ENCODE results near the gene GABBR1. TPM values are rescaled to one million over a fixed set of nuclear protein-coding genes. Genes with fewer than 3 reads are reported as not detected.
A peak's percentile ranks its signal among the peaks of the same experiment; 100 is the strongest.

The GABBR1 gene
- total RNA-seq, 1 donor from 2014 or later: 138 TPM

DNA sequence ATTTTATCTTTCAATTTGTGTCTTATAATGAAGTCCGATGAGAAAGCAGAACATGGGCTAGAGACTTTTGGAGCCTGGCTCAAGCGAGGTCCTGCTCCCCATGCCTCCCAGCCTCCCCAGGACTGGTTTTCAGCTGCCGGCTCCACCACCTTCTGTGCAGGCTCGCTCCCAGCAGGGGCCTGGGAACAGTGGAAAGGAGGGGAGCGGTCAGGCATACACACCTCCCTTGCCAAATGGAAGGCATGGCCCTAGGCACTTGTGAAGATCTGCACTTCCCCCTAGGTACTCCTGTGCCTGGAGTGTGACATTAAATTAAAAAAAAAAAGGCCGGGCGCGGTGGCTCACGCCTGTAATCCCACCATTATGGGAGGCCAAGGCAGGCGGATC is 19.2 kb upstream of the GABBR1 start:
- TF ChIP-seq, protein P1, sequence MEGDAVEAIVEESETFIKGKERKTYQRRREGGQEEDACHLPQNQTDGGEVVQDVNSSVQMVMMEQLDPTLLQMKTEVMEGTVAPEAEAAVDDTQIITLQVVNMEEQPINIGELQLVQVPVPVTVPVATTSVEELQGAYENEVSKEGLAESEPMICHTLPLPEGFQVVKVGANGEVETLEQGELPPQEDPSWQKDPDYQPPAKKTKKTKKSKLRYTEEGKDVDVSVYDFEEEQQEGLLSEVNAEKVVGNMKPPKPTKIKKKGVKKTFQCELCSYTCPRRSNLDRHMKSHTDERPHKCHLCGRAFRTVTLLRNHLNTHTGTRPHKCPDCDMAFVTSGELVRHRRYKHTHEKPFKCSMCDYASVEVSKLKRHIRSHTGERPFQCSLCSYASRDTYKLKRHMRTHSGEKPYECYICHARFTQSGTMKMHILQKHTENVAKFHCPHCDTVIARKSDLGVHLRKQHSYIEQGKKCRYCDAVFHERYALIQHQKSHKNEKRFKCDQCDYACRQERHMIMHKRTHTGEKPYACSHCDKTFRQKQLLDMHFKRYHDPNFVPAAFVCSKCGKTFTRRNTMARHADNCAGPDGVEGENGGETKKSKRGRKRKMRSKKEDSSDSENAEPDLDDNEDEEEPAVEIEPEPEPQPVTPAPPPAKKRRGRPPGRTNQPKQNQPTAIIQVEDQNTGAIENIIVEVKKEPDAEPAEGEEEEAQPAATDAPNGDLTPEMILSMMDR (IDR thresholded peaks at IDR 0.05; ENCODE audit: unreplicated experiment): no peak
- Mint-ChIP-seq H3K9me3 (no peaks in the 10 kb centered on the region), H3K27me3 (ENCODE audit: low read depth) (peaks cover 1% of the 10 kb centered on the region), H3K36me3 (no peaks in the 10 kb centered on the region), H3K4me1 (peaks cover 12% of the 10 kb centered on the region), H3K27ac (no peak overlapping the region), H3K4me3 (no peak overlapping the region)
- no peak for DNase-seq (ENCODE audit: low spot score in 2 of 2, unreplicated experiment in 2 of 2)

DNA sequence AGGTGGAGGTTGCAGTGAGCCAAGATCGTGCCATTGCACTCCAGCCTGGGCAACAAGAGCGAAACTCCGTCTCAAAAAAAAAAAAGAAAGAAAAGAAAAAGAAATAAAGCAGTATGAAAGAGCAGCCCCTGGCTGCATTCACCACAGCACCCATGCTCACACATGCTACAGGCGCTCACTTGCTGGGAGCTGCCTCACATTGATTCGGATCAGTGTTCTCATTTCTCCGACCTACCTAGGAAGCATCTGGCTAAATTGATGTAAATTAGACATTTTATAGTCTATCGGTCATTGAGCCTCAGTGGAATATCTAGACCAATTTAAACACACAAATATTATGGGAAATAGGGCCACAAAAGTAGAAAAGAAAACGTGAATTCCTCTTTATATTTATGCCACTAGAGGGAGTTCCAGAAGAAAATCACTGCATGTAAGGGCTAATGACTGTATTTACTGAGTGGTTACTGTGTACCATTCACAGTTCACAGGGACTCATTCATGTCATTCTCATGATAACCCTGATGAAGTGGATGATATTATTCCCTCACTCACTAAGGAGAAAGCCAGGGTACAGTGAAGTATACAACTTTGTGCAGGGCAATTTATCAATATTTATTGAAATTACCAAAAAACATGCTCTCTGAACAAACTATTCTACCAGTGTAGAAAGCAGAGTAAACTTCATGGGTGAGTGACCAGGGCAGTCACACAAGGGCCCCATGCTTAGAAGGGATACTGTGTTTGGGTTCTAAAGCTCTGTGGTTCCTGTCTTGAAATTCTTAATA is 18.6 kb upstream of the GABBR1 start:
- peaks cover 7% of the 10 kb centered on the region for H3K4me1 Mint-ChIP-seq
- no peak for DNase-seq (ENCODE audit: low spot score in 2 of 2, unreplicated experiment in 2 of 2)

DNA sequence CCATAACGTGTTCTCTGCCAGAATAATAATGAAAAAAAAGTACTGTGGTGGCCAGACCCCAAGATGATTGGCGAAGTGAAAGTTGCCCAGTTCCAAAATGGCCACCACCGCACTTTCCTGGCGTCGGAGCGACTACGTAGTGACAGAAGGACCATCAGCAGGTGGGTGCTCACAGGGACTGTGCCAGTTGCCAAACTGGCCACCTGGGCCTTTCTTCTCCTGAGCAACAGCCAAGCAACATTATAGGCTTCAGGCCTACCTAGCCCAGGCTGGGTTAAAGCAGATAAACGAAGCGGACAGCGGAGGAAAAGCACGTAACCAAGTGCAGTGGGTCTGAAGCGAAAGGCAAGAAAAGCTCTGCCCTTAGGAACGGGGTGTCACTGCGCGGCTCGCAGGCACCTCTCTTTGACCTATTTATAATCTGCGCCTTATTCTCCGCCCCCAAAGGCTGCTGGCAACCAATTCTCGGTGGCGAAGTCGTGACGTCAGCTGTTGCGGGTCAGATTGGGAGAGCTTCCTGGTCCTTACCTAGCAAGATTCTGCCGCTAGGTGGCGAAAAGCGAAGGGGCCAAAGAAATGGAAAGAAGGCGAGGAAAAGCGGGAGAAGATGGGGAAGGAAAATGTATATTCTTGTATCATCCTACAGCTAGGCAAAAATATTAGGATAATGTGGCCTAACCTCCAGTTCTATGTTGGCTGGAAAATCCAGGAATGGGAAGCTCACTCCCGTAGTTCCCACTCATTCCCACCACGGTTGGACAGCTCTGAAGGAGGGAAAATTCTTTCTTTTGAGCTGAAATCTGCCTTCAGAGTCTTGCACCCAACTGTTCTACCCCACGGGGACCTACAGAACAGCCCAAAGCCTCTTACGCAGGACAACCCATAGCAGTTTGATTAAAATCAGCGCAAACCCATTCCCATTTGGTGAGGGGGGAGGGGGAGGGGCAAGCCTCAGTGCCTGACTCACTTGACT is 17.0 kb upstream of the GABBR1 start:
- Mint-ChIP-seq H3K4me1 (peaks cover 1% of the 10 kb centered on the region), H3K27ac (peak overlapping the region; percentile 93), H3K27me3 (ENCODE audit: low read depth) (no peaks in the 10 kb centered on the region), H3K4me3 (peak overlapping the region; percentile 82), H3K9me3 (no peaks in the 10 kb centered on the region), H3K36me3 (no peaks in the 10 kb centered on the region)
- TF ChIP-seq, protein P1 (IDR thresholded peaks at IDR 0.05; ENCODE audit: unreplicated experiment): peak; percentile 92
- peak; percentile 95 to 99 for DNase-seq (ENCODE audit: low spot score in 2 of 2, unreplicated experiment in 2 of 2)

More for the DNA sequence above, 18.6 kb upstream of the GABBR1 start:
- TF ChIP-seq, protein P1 (IDR thresholded peaks at IDR 0.05; ENCODE audit: unreplicated experiment): peak; percentile 73
- Mint-ChIP-seq H3K36me3 (no peaks in the 10 kb centered on the region), H3K27ac (no peak overlapping the region), H3K27me3 (ENCODE audit: low read depth) (peaks cover 1% of the 10 kb centered on the region), H3K9me3 (no peaks in the 10 kb centered on the region), H3K4me3 (no peak overlapping the region)

DNA sequence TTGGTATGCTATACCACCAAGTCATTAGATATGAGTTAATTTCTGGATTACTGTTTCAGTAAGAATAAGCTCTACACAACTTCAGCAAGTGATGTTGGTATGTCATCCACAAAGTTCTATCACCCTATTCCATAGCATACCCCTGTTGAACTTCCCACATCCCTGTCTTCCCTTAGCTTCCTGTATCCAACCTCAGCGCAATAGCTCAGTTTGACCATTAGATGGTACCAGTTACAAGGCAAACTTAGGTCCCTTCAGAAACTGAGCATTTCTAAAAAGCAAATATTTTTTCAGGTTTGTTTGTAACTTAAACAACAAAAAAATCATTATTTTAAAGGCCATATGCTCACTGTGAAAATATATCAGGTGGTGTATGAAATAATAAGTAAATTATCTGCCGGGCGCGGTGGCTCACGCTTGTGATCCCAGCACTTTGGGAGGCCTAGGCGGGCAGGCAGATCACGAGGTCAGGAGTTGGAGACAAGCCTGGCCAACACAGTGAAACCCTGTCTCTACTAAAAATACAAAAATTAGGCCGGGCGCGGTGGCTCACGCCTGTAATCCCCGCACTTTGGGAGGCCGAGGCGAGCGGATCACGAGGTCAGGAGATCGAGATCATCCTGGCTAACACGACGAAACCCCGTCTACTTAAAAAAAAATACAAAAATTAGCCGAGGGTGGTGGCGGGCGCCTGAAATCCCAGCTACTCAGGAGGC is 15.1 kb upstream of the GABBR1 start:
- Mint-ChIP-seq H3K27ac (no peak overlapping the region), H3K36me3 (no peaks in the 10 kb centered on the region), H3K9me3 (no peaks in the 10 kb centered on the region), H3K27me3 (ENCODE audit: low read depth) (no peaks in the 10 kb centered on the region), H3K4me3 (no peak overlapping the region), H3K4me1 (peaks cover 1% of the 10 kb centered on the region)
- no peak for DNase-seq (ENCODE audit: low spot score in 2 of 2, unreplicated experiment in 2 of 2)
- TF ChIP-seq, protein P1 (IDR thresholded peaks at IDR 0.05; ENCODE audit: unreplicated experiment): no peak

DNA sequence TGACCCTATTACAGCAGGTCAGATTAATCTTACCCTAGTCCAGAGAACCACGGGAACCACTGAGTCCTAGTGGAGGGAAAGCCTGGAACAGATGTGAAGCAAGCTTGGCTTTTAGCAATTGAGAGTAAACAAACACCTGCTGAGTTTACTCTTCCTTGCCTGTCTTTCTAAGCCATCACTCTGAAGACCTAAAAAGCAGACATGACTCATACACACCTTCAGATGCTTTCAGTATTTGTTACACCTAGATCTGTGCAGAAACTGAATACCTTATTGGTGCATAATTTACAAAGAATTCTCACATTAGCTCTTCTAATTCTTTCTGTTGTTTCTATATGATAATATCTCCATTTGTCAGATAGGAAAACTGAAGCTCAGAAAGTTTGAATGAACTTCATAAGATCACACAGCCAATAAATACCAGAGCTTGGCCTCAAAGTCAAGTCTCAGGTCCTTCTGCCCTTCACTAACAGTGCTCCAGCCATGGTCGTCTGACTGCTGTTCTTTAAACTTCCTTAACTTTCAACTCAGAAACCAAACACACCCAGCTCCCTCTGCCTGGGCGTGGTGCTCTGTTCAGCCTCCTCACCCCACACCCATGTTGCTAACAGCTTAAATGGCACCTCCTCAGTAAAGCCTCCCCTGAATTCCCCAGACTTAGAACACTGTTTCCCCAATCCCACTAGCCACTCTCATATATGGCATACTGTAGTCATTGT is 8.6 kb upstream of the GABBR1 start:
- peaks cover 4% of the 10 kb centered on the region for H3K27me3 Mint-ChIP-seq (ENCODE audit: low read depth)
- H3K4me3 Mint-ChIP-seq: no peak overlapping the region
- no peak for DNase-seq (ENCODE audit: low spot score in 2 of 2, unreplicated experiment in 2 of 2)
- H3K27ac Mint-ChIP-seq: no peak overlapping the region
- H3K9me3 Mint-ChIP-seq: no peaks in the 10 kb centered on the region
- H3K36me3 Mint-ChIP-seq: no peaks in the 10 kb centered on the region
- TF ChIP-seq, protein P1 (IDR thresholded peaks at IDR 0.05; ENCODE audit: unreplicated experiment): no peak
- H3K4me1 Mint-ChIP-seq: no peaks in the 10 kb centered on the region
